Measurements from ENCODE around the gene TMEM171.

DNA sequence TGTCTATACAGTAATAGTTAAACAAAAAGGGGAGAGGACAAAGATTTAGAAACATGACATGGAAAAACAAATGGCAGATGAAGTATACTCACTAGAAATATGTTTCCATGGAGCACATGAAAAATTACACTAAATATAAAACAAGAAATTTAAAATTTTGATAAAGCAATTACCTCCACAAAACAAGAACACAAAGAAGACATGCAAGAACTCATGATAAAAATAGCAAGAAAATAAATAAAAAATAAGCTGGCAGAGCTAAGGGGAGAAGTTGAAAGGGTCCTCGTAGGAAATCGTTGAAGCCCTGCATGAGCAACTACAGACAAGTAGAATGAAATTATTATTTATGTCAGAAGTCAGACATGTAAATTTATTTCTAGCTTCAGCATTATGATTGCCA lies 22.6 kb upstream of the TMEM171 start:
- no peak for TF ChIP-seq EZH2 (IDR thresholded peaks at IDR 0.05)
- TF ChIP-seq, protein P1, sequence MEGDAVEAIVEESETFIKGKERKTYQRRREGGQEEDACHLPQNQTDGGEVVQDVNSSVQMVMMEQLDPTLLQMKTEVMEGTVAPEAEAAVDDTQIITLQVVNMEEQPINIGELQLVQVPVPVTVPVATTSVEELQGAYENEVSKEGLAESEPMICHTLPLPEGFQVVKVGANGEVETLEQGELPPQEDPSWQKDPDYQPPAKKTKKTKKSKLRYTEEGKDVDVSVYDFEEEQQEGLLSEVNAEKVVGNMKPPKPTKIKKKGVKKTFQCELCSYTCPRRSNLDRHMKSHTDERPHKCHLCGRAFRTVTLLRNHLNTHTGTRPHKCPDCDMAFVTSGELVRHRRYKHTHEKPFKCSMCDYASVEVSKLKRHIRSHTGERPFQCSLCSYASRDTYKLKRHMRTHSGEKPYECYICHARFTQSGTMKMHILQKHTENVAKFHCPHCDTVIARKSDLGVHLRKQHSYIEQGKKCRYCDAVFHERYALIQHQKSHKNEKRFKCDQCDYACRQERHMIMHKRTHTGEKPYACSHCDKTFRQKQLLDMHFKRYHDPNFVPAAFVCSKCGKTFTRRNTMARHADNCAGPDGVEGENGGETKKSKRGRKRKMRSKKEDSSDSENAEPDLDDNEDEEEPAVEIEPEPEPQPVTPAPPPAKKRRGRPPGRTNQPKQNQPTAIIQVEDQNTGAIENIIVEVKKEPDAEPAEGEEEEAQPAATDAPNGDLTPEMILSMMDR (IDR thresholded peaks at IDR 0.05): no peak

All from neural progenitor cell (in vitro differentiated cells).